CD4-positive, alpha-beta T cell treated with Interferon alpha-2 for 1 hour (primary cell): ENCODE results near the gene SLC12A8.
A peak's percentile ranks its signal among the peaks of the same experiment; 100 is the strongest.

Experiments
- DNase-seq, 2 donors: peaks; one replicate each; pipeline ENCODE4 v3.0.0-alpha.2; 2020 to 2022

SLC12A8 gene

DNA sequence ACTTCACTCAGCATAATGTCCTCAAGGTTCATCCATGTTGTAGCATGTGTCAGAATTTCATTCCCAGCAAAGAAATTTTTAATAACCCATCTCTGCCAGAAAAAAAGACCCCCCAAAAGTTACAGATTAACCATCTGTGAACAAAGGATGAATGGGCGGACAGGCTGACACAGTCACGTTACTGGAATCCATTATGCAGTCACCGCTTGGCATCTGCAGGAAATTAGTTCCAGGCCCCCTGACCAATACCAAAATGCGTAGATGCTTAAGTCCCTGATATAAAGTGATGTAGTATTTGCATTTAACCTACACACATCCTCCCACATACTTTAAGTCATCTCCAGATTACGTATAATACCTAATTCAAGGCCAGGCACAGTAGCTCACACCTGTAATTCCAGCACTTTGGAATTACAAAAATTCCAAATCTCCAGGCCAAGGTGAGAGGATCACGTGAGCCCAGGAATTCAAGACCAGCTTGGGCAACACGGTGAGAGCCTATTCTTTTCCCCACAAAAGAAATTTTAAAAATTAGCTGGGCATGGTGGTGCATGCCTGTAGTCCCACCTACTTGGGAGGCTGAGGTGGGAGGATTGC is 1.5 kb upstream of the SLC12A8 start:
- no peak for DNase-seq

DNA sequence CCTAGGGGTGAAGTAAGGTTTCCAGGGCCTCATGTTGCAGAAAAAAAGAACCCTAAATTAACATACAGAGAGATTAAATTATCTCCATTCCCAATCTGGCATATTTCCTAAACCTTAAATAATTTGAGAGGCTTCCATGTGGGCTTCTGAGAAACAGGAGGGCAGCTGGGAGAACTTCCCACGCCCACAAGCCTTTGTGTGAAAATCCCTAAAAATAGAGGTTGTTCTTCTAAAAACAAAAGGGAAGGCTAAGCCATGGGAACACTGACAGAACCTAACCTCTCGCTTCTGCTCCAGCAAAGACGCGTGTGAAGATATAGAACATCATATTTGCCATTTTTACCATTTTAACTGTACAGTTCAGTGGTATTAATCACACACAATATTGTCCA is 812 bp upstream of the SLC12A8 start:
- DNase-seq: no peak

- DNase-seq: no peak
Observed at GRCh38 chr3:125212091-125212508, 448 bp downstream of the SLC12A8 start.

DNA sequence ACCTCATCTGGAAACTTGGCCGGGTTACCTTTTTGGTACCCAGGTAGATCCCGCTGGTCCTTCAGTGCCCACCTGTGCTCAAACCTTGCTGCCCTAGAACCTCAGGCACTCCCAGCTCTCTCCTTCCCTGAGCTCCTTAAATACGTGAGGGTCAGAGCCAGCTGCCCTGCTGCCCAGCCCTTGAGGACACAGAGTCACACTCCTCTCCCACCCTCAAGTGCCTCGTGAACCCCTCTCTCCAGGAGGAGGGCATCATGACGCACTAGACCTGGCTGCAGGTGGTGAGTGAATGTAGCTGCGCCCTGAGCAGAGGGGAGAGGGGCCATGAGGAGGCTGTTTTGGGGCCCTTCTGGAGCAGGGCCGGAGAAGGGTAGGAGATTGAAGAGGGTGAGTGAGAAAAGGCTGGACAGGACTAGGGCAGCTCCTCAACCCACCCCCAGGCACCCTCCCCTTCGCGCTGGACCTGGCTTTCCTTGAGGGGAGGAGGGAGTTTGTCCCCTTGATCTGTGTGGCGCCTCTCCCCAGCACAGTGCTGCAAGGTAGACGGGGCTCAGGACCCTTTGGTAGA is 941 bp downstream of the SLC12A8 start:
- DNase-seq: no peak

DNA sequence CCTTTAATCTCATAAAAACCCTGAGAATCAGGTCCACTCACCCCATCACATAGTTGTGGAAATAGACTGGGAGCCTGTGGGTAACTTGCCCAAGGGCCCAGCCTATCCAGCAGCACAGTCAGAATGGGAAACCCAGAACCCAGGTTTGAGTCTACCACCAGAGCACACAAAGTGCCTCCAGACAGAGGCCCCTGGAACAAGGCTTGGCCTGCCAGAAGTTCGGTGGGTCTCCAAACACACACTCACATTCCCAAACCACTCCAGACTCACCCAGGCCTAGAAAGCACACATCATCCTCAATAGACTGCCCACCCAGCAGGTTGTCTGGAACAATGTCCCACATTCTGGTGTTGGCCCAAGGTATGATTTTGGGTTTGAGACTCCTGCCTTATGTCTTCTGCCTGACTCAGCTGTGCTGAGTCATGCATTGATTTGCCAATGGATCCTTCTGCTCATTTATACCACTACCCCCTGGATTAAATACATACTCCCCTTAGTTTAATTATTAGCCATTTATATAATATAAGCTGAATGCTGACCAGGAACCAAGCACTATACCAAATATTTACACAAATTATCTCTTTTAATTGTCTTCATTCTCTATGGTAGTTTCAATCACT is 4.5 kb downstream of the SLC12A8 start:
- no peak for DNase-seq

GRCh38 chr3:125207507-125207906 is 5.0 kb downstream of the SLC12A8 start:
- DNase-seq: no peak

GRCh38 chr3:125206934-125207333 is 5.6 kb downstream of the SLC12A8 start:
- DNase-seq: no peak

DNA sequence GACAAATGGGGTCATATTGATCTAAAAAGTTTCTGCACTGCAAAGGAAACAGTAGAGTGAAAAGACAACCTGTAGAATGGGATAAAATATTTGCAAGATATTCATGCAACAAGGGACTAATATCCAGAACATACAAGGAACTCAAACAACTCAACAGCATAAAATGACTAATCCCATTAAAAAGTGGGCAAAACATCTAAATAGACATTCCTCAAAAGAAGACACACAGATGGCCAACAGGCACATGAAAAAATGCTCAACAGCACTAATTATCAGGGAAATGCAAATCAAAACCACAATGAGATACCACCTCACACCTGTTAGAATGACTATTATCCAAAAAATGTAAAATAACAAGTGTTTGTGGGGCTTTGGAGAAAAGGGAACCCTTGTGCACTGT is 8.8 kb downstream of the SLC12A8 start:
- no peak for DNase-seq

- DNase-seq: peak in 1 of 2 donors; percentile 18
Observed at GRCh38 chr3:125202197-125202596, 10.4 kb downstream of the SLC12A8 start.

- DNase-seq: no peak
Observed at GRCh38 chr3:125200731-125201139, 11.8 kb downstream of the SLC12A8 start.

DNA sequence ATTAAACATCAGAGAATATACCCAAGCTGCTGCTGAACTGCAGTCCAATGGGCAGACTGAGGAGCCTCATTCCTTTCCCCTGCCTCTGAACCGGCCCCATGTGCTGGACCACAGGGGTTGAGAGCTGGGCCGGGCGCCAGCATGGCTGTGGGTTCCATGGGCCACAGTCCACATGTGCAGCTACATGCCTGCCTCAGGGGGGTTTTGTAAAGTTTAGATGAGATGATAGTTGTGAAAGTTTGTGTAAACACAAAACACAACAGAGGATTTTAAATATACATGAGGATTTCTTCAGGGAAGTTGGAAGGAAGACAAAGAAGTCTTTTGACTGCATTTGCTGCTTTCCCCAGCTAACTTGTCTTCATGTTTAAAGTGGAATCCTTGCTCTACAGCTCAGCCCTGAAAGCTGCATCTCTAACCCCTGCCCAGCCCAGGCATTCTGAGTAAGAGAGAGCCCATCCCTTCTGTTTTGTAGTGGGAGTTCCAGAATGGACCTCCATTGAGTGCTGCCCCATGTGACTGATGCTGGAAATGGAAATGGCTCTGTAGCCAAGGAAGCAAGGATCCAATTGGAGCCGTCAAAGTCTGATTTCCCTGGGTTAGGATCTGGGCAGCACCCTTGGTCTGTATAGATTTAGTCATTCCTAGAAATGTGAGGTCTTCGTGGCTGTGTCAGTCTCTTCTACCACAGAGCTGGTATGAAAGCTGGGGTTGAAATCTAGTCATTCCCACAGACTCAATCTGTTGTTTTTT is 17.5 kb downstream of the SLC12A8 start:
- DNase-seq: no peak

DNA sequence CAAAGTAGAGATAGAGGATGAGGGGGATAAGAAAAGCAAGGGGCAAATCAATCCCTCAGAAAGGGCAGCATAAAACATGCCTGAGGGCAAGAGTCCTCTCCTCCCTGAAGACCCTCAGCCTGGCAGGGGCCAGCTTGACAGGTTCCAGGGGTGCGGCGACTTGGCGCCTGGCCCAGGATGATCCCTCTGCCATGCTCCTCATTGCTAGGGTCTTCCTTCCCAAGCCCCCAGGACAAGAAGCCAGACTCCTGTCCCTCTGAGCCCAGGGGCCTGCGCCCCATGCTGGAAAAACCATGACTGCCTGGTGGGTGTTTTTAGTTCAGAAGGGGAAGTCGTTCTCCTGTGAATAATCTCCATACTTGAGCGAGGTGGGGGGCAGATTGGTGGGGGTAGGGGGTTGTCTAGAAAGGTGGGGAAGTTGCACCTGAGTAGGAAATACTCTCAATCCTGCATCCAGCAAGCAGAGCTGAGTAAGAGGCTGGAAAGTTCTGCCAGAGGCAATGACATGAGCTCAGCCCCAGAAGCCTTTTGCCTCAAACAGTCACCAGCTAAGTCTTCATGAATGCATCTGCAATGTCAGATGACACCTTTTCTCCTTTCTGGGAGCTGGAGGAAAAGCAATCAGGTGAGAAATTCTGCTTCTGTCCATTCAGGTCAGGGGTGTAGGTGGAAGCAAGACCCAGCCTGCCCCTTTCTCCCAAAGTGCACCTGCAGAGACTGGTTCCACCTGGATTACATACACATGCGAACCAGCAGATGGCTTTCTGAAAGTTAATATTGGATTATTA is 18.3 kb downstream of the SLC12A8 start:
- no peak for DNase-seq

DNA sequence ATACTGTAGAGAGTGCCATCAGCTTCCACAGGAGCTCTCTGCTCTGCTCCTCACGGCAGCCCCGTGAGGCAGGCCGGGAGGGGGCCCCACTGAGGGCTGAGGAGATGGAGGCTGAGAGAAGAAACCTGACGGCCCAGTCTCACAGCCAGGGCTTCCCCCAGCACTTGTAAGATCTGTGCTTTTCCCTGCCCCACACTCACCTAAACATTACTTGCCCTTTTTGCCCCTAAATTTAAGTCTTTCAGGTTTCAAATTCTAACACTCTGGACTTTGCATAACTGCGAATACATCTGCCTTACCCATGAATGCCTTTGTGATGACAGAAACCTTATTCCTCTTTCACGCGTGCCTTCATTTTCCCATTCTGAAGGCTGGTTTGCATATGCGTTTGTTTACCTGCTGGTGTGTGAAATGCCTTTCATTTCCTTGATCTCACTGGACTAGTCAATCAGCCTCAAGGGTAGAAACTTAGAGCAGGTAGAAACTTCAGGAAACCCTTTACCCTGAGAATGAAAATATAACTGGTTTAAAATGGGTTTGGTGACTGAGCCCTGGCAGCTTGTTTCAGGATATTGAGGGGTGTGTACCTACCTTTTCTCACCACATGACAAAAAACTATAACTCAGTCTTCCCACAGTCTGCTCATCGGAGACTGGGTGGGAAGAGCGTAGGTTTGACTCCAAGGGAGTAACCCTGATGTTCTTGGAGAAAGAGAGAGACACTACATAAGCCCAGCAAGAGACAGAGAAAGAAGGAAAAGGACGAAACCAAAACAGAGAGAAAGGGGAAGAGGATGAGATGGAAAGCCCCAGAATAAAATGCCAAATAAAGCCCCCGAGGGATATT is 20.1 kb downstream of the SLC12A8 start:
- no peak for DNase-seq

- no peak for DNase-seq
Observed at GRCh38 chr3:125191730-125192129, 20.8 kb downstream of the SLC12A8 start.

- DNase-seq: no peak
Observed at GRCh38 chr3:125191256-125191655, 21.3 kb downstream of the SLC12A8 start.

DNA sequence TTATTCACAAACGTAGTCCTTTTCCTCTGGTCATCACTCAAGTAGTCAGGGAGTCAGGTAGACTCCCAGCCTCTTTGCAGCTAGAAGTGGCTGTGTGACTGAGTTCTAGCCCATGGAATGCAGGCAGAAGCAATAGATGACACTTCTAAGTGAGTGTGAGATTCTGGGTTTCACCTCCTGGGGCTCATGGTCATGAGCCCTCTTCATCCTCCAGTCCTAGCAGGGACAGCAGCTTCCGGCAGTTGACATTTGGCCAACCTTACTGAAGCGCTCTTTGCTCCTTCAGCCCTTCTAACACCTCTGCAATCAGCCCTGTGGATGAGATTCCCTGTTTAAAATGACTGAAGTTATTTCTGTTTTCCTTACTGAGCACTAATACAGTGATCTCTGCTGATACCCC is 21.8 kb downstream of the SLC12A8 start:
- no peak for DNase-seq

DNA sequence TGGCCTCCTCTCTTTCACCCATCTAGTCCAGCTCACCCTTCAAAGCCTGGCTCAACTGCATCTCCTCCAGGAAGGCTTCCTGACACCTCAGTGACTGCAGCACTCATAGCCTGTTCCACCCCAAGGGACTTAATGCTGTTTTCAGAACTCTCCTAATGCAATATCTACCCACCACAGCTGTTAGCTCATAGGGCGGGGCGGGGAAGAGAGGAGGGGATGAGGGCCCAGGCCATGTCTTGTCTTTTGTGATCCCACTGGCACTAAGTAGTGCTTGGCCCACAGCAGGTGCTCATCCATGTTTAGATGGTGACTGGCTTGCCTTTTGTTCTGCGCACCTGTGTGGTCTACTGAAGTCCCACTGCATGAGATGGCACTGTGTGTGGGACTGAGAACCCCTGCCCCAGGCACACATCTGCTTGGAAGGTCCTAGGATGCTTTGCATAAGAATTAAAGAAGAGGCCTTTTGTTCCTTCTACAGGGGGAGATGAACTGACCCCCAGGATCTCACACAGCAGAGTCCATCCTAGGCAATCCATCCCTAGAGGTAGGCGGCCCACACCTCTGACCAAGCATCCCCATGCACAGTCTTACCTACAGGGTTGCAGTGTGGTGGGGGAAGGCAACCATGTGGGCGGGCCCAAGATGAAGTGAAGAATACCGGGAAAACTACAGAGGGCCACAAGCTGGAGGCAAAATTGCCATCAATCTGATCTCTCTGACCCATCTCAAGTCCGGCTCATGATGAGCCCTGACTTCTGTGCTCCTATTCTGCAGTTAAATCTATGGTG is 23.0 kb downstream of the SLC12A8 start:
- DNase-seq: no peak

DNA sequence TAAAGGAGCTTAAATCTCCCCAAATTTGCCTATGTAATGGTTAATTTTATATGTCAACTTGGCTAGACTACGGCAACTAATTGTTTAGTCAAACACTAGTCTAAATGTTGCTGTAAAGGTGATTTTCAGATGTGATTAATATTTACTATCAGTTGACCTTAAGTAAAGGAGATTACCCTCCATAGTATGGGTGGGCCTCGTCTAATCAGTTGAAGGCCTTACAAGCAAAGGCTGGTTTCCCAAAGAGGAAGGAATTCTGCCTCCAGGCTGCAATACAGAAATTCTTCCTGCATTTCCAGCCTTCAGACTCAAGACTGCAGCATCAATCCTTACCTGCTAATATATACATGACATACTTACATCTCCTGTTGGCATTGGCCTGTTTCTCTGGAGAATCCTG is 23.6 kb downstream of the SLC12A8 start:
- no peak for DNase-seq

GRCh38 chr3:125187599-125187910 is 25.0 kb downstream of the SLC12A8 start:
- no peak for DNase-seq

- DNase-seq: no peak
Observed at GRCh38 chr3:125186800-125187598, 25.5 kb downstream of the SLC12A8 start.
